NCI-H2196 treated with DMSO at 0.1 percent for 48 hours (cell line): ENCODE results near the gene NOS2.

Source experiments
- DNase-seq: peaks from one replicate; lab custom pipeline; 2025; ENCODE audit not compliant: unreplicated experiment; lab: John Stamatoyannopoulos, UW

Gene NOS2

DNA sequence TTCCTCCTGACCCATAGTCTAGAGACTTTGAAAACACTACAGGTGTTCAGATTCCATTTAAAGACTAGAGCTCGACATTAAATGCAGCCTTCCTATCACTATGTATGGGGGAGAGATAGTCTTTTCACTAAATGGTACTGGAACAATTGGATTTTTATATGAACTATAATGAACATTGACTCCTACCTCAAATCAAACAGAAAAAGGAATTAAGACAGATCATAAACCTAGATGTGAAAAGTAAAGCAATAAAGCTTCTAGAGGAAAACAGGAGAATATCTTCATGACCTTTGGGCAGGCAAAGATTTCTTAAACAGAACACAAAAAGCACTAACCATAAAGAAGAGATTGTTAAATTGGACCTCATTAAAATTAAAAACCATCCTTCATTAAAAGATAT lies 18.8 kb upstream of the NOS2 start:
- no peak for DNase-seq

GRCh38 chr17:27818401-27819105 lies 18.2 kb upstream of the NOS2 start:
- DNase-seq = no peak

GRCh38 chr17:27817731-27818130 lies 17.4 kb upstream of the NOS2 start:
- DNase-seq = no peak

DNA sequence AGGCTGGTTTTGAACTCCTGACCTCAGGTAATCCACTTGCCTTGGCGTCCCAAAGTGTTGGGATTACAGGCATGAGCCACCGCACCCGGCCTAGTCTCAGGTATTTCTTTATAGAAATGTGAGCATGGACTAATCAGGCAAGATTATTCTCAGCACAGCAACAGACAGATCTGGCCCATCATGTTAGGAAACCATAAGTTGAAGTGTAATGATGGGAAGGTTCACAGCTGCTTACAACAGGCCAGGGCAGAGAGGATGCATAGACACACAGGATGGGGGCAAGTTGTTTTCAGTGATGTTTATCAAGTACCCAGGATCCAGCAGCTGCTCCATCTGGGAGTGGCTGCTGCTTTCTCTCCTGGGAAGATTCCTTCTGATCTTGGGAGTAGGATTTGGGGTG lies 16.6 kb upstream of the NOS2 start:
- no peak for DNase-seq

DNA sequence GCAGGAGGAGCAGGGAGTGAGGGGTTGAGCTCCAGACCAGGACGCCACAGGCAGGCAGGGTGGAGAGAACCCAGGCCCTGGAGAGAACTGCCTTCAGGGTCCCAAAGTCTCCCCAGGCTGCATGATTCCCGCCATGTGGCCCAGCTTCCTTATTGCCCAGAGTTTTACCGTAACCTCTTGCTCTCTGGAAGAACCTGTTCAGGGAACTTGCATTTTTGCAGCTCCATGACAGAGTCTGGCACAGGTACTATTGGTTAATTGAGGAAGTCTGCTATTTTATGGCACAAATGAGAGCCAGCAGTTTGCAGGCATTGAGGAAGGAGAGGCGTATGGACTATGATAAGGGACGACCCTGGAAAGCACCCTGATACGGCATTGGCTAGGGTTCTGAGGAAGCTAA lies 11.6 kb upstream of the NOS2 start:
- no peak for DNase-seq

GRCh38 chr17:27810902-27811557 lies 10.7 kb upstream of the NOS2 start:
- DNase-seq = no peak

GRCh38 chr17:27810211-27810901 lies 10.0 kb upstream of the NOS2 start:
- DNase-seq = no peak

DNA sequence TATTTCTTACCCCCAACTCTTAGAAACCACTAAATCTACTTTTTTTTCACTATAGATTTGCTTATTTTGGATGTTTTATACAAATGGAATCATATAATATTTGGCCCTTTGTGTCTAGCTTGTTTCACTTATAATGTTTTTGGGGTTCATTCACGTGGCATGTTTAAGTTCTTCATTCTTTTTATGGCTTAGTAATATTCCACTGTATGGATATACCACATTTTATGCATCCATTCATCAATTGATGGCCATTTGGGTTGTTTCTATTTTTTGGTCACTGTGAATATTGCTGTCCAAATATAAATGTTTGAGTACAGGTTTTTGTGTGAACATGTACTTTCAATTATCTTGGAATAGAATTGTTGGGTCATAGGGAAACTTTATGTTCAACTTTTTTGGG lies 9.2 kb upstream of the NOS2 start:
- DNase-seq = no peak

DNA sequence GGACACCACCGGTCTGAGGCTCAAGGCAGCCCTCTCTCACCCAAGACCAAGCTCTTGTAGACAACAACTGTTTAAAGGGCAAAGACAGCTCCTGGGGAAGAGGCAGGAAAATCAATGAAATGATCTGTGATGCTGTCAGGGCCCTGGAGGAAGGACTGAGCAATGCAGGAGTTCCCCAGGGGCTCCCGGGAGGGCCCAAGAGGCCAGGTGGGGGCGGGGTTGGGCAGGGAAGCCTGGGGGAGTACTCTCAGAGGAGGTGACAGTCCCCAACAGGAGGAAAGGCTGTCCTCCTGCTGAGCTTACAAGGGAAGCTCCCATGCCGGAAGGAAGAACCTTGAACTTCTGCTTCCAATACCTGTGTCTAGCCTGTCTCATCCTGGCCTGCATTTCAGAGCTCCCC lies 8.3 kb upstream of the NOS2 start:
- DNase-seq = no peak

DNA sequence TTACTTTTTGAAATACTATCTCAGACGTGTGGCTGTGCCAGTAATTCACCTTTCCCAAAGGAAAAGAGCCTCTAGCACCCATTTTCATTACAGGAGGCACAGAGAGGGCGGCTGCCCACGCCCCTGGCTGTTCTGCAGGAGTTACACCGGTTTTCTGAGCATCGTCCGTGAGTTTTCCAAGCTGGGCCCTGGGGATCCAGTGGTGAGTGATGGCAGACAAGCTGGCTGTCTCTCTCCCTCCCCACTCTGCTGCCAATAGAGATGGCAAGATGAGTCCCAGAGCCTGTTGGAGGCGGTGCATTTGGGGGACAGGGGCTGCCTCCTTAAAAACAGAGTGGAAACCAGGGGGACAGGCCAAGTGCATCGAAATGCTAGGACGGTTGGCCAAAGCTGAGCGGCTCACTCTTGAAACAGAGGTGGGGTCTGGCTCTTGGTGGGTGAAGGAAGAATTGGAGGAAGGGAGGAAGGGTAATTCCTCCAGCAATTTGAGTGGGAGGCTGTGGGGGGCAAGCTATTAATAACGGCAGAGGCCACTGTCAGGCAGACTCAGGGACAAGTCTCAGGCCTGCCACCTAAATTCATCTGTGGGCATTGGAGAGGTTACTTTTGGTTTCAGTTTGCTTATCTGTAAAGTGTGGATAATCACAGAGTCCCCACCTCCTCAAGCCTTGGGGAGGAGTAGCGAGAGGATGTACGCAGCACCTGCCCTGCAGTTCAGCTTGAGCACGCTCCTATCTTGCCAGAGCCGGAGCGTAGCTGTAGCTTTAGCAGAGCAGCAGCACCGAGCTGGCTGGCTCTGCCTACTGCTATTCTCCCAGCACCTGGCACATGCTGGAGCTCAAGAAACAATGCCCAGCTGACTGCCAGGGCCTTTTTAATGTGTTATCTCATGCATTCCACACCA lies 7.5 kb upstream of the NOS2 start:
- DNase-seq = peak; percentile 37

- peak; percentile 17 for DNase-seq
These were observed 5.3 kb upstream of the NOS2 start for GRCh38 chr17:27805520-27806146.

DNA sequence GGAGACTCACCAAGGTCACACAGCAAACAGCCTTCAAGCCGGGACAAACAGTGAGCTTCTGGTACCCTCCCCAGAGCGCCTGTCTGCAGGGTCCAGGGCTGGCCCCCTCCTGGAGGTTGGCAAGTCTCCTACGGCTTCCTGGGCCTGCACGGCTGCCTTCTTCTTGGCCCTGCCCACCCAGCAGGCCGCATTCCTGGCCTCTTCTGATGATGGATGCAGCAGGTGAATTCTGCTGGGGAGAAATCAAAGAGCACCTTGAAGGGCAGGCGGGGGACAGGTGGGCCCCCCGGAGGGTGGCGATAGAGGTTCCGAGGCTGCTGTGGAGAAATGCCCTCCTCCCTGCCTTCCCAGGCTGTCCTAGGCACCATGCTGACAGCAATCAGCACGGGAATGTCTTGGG lies 3.8 kb upstream of the NOS2 start:
- DNase-seq = no peak

DNA sequence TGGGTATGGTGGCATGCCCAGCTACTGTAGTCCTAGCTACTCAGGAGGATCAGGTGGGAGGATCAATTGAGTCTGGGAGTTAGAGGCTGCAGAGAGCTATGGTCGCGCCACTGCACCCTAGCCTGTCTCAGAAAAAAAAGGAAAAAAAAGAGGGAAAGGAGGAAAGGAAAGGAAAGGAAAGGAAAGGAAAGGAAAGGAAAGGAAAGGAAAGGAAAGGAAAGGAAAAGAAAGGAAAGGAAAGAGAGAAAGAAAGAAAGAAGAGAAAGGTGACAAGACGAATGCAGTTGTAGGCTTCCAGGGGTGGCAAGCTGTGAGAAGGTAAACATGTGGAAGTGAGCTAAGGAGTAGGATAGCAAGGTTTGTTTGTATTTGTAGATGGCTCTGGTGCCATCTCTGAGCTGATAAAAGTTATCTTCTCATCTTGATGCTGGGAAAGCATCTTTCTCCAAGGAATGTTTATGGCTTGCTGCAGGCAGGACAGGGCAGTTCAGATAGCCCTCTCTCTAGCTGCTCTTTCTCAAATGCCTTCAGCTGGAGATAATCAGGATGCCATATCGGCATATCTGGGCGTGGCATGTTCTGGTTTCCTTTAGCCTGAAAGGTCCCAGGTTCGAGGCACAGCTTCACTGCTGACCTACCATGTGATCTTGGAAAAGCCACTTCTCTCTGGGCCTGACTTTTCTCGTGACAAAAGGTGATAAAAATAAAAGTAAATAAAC lies 2.8 kb upstream of the NOS2 start:
- DNase-seq = no peak

GRCh38 chr17:27802033-27802432 lies 1.7 kb upstream of the NOS2 start:
- DNase-seq = no peak

GRCh38 chr17:27798376-27798775 lies 2.0 kb downstream of the NOS2 start:
- no peak for DNase-seq

DNA sequence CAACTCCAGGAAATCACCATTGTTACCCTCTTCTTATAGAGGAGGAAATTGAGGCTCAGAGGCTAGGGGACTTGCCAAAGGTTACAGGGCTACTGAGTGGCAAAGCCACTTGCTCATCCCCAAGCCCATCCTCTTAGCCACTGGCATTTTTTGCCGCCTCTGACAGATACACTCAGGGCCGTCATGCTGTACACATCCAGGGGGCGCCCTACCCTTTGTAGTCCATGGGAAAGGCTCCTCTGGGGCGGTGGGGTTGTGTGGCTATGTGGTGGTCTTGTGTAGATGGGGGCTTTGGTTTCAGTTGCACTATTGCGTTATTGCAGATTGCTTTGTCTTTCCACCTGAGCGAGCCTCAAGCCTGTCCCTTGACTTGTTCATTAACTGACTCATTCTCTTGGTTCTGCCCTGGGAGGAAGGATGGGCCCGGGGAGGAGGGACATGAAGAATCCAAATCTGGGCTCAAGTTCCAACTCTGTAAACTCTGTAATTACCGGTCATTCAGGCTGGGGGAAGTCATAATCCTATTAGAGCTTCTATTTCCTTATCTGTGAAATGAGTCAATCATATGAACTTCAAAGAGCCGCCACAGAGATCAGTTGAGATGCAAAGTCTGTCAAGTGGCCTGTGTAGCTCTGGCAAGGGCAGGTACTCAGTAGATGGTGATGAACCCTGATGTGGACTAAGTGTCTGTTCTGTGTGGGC lies 2.8 kb downstream of the NOS2 start:
- no peak for DNase-seq

DNA sequence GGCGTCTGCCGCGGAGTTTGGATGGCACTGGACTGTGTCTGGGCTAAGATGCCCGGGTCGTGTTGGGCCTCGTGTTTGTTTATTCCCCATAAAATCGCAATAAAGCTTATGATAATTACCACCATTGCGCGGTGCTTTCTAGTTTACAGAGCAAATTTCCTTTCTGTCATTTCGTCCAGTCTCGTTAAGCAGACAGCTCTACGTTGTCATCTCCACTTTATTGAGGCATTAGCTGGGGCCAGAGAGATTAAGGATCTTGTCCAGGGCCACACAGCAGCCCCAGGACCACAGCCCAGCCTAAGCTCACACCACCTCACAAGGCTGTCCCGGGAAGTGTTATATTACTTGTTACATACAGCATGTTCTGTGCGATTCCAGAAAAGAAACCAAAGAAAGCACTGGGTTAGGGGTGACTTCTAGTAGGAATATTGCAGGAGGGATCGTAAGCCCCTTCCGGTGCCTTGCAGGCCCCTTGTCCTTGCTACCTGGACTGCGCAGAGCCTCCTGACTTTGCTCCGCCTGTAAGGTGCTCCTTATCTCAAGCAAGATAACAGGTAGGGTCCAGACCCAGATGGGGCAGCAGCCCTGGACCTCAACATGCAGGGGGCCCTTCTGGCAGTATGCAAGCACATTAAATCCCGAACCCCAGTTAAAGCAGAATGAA lies 6.3 kb downstream of the NOS2 start:
- DNase-seq = no peak

GRCh38 chr17:27793168-27793905 lies 7.0 kb downstream of the NOS2 start:
- no peak for DNase-seq
